GM21367 (cell line): ENCODE results near the gene LNPK.
"Not testable (repeated sequence)": the region's sequence is repeated elsewhere in the genome, so short reads cannot be mapped to it uniquely, and the experiment has no call there.

Source experiments
- ATAC-seq: cut with Tn5 transposase; IDR thresholded peaks from one replicate; pipeline ENCODE4 v1.9.1; 2021; ENCODE audit not compliant: unreplicated experiment

The LNPK gene

DNA sequence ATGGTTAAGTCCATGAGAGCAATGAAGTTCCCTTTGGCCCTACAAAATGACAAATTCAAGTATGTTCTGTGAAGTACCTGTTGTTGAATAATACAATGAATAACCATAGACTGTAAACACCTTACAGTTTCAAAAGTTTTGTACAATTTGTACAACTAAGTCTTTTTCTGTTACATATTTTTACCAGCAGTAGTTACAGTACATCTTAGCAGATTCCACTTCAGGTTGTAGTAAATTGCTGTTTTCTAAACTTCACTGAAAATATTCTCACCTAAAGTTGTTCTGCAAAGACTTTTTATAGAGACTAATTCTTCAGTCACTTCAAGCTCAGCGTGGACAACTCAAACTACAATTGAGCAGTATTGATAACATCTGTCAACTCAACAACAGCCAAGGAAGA lies 28.7 kb downstream of the LNPK start:
- no peak for ATAC-seq

DNA sequence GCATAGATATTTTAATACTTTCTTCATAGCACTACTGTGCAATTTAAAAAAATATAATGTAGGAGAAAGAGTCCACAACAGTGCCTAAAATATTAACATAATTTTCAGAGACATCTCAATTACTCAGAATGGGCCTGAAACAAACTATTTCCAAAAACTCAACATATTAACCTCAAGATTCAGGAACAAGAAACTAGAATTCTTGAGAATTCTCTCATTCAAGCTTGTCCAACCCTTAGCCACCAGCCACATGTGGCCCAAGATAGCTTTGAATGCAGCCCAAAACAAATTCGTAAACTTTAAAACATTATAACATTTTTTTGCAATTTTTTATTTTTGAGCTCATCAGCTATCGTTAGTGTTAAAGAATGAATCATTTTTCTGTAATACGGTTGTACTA lies 35.2 kb downstream of the LNPK start:
- ATAC-seq = no peak

DNA sequence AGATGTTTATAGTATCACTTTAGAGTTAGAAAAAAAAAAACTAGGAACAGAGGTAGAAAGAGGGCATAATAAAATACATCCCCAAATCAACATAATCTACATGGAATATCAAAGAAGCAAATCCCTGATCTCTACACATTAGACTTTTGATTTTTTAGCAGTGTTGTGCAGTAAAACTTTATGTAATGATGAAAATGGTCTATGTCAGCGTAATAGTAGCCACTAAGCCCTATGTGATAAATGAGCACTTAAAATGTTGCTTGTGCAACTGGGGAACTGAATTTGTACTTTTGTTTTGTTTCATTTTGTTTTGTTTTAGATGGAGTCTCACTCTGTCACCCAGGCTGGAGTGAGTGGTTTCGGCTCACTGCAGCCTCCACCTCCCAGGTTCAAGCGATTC lies 36.3 kb downstream of the LNPK start:
- no peak for ATAC-seq

DNA sequence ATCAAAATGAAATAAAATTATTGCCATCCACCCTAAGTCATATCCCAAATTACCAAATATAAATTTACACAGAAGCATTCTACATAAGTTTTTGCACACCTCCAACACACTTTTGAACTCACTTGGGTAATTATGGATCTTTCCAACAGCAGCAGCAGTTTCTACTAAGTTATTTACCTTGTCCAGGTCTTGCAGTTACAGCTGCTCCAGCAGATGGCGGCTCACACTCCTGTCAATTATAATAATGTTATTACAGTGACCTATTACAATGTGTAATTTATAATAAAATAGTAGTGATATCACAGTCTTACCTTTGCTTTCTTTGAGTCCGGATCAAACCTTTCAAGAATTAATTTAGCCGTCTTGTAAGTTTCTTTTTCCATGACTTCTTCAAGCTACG lies 37.9 kb downstream of the LNPK start:
- no peak for ATAC-seq

DNA sequence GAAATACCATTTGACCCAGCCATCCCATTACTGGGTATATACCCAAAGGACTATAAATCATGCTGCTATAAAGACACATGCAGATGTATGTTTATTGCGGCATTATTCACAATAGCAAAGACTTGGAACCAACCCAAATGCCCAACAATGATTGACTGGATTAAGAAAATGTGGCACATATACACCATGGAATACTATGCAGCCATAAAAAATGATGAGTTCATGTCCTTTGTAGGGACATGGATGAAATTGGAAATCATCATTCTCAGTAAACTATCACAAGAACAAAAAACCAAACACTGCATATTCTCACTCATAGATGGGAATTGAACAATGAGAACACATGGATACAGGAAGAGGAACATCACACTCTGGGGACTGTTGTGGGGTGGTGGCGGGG lies 38.9 kb downstream of the LNPK start:
- ATAC-seq = not testable (repeated sequence)

DNA sequence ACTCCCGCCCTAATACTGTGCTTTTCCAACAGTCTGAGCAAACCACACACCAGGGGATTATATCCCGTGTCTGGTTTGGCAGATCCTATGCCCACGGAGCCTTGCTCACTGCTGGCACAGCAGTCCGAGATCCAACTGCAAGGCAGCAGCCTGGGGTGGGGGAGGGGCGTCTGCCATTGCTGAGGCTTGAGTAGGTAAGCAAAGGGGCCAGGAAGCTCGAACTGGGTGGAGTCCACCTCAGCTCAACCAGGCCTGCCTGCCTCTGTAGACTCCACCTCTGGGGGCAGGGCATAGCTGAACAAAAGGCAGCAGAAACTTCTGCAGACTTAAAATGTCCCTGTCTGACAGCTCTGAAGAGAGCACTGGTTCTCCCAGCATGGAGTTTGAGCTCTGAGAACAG lies 44.2 kb downstream of the LNPK start:
- ATAC-seq = no peak

DNA sequence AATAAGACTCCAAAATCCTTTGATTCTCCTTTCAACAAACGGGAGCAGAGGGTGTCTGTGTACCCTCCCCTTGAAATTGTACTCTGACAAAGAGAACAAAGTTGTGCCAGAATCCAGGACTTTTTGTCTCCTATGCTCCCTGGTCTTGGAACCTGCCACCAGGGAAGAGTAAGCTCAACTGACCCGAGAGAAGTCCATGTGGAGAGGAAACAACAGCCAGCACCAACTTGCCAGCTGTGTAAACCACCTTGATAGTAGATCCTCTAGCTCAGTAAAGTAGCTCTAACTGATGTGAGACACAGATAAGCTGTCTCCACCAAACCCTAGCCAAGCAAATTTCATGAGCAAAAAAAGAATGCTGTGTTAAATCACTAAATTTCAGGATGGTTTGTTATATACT lies 46.9 kb downstream of the LNPK start:
- no peak for ATAC-seq

DNA sequence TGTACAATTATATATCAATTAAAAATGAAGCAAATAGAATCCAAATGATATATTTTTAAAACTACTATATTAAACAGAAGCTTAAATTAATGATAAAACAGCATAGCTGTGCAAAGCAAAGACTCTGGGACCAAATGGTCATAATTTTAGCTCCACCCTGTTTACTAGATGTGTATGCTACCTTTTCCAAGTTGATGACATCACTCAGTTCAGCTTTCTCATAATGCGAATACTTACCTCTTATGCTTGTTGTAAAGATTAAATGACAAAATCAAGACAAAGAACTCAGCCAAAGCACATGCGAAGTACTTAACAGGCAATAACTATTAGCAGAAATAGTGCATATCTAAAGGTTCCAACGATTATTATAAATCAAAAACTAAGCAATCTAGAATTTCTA lies 51.6 kb downstream of the LNPK start:
- no peak for ATAC-seq

DNA sequence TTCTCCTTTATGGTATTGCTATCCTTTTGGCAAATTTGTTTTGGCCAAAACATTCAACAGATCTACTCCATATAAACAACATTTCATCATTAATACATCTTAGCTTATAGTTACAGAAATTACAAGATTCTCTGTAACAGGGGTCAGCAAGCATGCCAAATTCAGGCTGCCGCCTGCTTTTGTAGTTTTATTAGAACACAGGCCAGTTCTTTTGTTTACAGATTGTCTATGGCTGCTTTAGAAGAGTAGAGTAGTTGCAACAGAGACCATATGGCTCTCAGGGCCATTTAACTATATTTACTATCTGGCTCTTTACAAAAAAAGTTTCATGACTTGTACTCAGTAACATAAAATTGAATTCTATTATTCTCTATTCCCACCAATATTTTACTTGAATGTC lies 53.9 kb downstream of the LNPK start:
- ATAC-seq = no peak

DNA sequence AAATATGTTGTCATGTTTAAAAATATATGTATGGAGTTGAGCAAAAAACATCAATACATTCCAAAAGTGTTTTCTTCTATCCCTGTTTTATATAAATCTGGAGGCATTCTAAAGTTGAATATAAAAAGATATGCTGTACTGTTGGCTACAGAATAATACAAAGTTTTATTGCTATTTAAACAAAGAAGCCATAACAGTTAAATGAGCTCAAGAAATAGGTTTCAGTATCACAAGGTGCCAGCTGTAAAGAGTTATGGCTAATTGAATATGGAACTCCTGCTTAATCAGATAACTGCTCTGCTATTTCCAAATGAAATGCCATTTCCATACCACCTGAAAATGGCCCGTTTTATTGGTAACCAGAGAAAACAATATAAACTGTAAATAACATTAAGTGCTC lies 55.0 kb downstream of the LNPK start:
- ATAC-seq = no peak

DNA sequence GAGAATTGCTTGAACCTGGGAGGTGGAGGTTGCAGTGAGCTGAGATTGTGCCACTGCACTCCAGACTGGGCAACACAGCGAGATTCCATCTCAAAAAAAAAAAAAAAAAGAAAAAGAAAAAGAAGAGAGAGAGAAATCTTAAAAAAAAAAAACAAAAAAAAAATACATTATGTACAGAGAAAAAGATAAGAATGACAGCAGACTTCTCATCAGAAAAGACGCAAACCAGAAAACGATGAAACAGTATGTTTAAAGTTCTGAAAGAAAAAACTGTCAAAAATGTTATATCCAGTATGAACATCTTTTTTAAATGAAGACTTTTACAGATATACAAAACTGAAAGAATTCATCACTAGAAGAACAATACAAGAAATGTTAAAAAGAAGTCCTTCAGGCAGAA lies 60.4 kb downstream of the LNPK start:
- no peak for ATAC-seq

DNA sequence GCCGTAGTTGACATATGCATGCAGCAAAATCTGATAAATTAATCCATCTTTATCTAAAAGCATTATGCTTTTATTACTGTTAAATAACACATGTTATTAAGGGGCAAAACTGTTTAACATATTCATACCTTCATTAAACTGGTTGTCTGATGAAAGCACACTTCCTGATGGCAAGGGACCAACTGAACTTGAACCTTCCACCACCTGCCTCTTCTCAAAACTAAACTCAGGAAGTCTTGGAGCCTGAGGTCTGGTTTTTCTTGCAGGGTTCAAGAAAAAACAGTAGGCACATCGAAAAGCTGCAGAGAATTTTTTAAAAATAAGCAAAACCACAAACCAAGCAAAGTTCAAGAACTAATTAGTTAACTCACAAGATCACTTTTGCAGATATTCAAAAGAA lies 64.9 kb downstream of the LNPK start:
- ATAC-seq = no peak

DNA sequence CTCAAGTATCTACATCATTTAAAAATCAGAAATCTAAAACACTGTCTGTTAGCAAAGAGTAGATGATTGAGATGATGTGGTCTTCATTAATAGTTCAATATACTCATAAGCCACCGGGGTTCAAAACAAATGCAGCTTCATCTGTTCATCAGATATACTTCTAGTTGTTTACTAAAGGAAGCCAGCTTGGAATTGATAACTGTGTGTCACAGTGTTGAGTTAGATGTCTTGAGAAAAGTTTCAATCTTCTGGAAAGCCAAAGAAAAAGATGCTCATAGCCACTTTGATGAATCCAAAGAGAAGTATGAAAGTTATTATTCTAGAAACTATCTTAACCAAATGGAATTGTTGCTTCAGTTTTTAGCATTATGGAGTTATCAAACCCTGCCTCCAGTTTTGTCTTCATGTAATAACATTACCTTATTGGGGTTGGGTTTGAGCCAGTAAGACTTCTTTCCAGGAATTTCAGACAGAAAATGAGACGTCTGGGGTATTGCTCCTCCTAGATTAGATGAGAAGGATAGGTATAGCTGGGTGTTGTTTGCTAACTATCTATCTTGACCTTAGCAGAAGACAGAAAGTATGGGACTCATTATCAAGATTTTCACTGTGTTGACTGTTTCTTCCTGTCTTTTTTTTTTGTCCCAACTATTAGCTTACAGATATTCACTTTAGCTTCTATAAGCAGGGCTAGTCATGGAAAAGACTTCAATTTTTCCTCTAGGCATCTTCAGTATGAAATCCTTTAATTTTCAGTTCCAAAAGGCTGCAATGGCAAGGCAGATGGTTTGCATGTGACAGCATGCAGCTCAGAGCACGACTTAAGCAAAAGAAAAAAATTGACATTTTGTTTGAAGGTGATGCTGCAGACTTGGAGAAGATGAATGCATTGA lies 66.5 kb downstream of the LNPK start:
- ATAC-seq = no peak

DNA sequence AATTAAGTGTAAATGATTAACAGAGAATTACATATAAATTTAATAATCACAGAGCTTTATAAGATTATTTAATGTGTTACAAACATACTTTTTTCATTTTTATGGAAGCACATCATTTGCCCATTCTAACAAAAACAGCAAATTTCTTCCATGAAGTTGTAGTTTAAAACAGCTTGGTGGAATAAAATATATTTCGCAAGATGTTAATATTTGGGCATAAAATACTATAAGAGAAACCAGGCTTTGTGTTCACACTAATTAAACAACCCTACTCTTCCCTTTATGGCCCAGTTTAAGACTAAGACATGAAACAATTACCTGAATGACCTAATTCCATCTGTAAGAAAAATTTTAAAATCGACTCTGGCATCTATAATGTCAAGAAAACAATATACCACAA lies 69.4 kb downstream of the LNPK start:
- no peak for ATAC-seq

DNA sequence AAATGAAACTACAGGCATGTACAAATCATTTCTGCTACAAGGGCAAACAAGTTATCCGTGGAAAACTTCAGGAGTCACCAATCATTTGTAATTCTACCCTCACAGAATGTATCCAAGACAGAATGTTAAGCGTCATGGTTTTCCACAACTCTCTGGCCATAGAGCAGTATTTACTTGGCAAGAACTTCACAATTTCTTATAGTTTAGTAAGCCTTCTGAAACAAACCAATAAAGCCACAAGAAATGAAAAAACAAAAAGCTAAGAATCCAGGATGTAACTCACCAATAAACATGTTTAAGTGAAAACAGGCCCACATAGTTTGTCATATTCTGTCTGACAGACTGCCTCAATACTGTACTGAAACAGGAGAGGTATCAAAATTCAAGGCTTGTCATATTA lies 70.3 kb downstream of the LNPK start:
- no peak for ATAC-seq

DNA sequence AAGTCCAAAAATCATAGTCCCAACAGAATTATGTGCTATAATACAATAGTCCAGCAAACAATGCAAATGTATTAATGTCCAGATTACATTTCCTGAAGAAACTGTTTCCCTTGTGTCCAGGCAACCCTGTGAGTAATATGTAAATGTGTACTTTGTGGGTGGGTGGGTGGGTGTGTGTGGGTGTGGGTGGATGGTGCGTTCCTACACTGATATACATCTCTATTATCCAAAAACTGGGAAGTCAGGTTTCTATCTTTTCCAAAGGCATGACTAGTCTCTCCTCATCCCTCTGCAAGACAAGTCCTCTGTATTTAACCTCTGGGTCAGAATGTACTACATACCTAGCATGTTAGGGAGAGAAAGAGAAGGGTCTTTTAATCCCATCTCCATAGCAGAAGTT lies 71.6 kb downstream of the LNPK start:
- ATAC-seq = no peak

DNA sequence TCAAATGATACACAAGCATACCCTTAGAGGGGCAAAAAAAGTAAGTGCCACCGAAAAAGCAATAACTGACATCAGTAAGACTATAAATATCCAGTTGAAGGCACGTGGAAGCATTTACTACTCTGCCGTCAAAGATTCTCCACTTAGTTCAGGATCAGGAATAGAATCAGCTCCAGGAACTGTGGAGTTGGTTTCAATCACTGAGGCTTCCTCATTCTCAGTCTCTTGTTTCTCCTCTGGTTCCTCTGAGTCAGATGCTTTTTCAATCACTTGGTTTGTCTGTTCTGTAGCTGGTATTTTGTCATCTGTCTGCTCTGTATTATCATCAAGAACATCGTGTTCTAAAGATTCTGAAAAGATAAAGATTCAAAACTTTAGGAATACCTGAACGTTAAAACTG lies 72.2 kb downstream of the LNPK start:
- ATAC-seq = no peak

DNA sequence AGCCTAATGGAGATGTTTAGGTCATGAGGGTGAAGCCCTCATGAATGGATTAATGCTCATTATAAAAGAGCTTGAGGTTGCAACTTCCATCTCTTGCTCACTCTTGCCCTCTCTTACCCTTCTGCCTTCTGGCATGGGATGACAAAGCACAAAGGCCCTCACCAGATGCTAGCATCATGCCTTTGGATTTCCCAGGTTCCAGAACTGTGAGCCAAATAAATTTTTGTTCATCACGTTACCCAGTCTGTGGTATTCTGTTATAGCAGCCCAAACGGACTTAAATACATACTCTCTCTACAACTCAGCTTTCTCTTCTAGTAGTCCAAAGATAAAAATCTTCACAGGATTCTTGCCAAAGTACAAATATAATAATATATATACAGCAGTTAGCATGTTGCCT lies 75.8 kb downstream of the LNPK start:
- ATAC-seq = no peak

DNA sequence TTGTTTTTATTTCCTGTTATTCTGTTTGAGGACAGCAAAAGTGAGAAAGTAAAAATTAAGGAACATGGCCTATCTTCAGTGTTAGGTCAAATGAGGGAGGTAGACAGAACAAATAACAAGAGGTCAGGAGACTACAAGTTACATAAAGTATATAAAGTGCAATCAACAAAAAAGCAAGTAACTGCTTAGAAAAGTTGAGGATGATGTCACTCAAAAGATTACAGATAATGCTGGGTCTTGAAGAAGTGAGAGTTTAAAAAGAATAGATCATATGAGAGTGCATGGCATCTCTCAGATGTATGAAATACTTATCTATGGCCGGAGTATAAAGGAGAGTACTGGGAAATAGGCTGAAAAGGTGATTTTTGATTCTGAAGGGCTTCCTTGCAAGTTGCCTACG lies 79.9 kb downstream of the LNPK start:
- no peak for ATAC-seq

DNA sequence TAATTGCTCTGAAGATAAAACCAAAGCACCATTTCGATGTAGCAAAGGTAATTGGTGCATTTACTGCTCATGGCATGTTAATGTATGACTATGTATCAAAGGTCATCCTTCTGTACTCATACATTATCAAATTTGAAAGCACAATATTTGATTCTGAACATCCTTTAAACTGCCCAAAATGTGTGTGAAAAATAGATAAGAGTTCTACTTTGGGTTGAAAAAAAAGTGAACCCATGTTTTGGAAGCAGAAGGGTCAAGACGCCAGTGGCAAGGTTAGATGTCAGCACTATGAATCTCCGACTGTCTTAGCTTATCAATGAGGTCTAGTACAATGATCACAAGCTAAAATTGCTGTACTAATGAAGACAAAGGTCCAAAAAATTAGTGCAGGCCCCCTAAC lies 83.1 kb downstream of the LNPK start:
- ATAC-seq = no peak

DNA sequence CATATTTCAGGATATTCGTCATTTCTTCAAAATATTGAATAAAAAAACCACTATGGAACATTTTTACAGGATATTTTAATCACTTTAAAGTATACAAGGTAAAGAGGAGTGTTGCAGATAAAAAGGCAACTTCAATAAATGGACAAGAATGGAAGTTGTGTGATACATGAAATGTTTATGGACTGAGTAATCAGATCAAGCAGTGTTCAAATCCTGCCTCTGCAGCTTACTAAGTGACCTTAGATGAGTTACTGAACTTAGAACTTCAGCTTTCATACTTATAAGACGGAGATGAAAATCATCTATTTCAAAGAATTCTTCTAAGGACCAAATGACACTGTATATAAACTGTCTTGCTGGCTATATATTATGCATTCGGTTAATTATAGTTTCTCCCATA lies 87.2 kb downstream of the LNPK start:
- ATAC-seq = no peak

DNA sequence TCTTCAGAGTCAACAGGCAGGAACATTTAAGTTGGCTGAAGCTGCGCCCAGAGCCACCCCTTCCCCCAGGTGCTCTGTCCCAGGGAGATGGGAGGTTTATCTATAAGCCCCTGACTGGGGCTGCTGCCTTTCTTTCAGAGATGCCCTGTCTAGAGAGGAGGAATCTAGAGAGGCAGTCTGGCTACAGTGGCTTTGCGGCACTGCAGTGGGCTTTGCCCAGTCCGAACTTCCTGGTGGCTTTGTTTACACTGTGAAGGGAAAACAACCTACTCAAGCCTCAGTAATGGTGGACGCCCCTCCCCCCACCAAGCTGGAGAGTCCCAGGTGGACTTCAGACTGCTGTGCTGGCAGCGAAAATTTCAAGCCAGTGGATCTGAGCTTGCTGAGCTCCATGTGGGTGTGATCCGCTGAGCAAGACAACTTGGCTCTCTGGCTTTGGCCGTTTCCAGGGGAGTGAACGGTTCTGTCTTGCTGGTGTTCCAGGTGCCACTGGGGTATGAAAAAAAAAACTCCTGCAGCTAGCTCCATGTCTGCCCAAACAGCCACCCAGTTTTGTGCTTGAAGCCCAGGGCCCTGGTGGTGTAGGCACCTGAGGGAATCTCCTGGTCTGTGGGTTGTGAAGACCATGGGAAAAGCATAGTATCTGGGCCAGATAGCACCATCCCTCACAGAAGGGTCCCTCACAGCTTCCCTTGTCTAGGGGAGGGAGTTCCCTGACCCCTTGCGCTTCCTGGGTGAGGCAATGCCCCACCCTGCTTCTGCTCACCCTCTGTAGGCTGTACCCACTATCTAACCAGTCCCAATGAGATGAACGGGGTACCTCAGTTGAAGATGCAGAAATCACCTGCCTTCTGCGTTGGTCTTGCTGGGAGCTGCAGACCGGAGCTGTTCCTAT lies 88.0 kb downstream of the LNPK start:
- not testable (repeated sequence) for ATAC-seq
